ENCODE data around the gene CEP104. TPM values are rescaled to one million over a fixed set of nuclear protein-coding genes. Genes with fewer than 3 reads are reported as not detected.

Gene CEP104
- 10 to 100 TPM; 26.9 to 28.3 TPM for total RNA-seq

DNA sequence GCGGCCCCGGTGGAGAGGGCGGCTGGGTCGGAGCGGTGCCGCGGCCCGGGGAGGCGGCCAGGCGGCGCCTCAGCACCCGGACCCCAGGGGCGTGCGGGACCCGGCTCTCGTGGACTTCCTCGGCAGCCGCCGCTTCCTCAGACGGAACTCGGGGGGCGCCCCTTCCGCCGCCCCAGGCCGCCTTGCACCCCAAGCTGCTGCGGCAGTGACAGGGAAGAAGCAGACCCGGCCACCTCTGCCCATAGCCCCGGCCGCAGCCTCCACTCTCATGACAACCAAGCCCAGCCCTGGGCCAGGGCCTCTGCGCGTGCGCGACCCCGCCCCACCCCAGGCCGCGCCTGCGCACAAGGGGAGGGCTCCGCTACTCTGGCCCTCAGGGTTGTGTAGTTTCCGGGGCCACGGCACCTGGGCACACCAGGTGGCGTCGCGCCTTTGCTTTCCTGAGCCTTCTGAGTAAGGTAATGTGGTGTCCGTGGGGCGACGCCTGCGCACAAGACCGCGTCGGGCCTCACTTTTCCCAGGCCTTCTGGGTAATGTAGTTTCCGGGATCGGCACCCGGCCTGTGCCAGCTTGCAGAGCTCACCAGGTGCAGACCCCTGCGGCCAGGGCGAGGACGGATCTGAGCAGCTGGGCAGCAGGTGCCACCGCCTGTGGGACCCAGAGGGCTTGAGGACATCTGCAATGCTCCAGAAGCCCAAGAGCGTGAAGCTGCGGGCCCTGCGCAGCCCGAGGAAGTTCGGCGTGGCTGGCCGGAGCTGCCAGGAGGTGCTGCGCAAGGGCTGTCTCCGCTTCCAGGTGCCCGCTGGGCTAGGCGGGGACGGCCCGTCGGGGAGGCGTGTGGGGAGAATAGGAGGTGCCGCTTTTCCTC is at the start of gene CEP104, which contains the start of gene DFFB:
CEP104 (minus strand) TSS at position 289 of the 868 bp plus-strand sequence. CDS start 4,804 bp downstream, outside the sequence.
DFFB (plus strand) TSS at position 554 of the 868 bp plus-strand sequence; CDS start at position 682, 128 bp downstream.
- H3K36me3 Mint-ChIP-seq = peaks cover 0 to 5% of the 10 kb centered on the region in 2 donors
- peak within 1 kb of the TSS; percentile 93 to 95 for H3K27ac Mint-ChIP-seq
- peak; percentile 97 to 98 for ATAC-seq
- DNase-seq (ENCODE audit: low spot score in 2 of 2) = peak; percentile 98 to 99
- H3K9me3 Mint-ChIP-seq = no peaks in the 10 kb centered on the region

DNA sequence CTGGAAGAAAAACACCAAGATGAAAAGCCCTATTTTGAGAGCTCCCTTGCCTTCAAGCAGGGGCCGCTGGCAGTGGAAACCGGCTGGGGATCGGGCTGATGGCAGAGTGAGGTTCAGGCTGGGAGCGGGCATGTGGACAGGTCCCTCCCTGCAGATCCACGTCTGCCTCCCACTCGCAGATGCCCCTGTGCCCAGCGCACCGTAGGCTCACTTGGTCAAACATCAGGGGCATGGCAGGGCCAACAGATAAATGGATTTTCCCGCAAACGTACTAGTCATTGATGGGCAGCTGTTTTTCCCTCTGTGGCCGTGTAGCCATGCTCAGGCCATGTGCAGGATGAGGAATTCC is 49.6 kb upstream of the CEP104 start:
- no peaks in the 10 kb centered on the region for H3K9me3 Mint-ChIP-seq

DNA sequence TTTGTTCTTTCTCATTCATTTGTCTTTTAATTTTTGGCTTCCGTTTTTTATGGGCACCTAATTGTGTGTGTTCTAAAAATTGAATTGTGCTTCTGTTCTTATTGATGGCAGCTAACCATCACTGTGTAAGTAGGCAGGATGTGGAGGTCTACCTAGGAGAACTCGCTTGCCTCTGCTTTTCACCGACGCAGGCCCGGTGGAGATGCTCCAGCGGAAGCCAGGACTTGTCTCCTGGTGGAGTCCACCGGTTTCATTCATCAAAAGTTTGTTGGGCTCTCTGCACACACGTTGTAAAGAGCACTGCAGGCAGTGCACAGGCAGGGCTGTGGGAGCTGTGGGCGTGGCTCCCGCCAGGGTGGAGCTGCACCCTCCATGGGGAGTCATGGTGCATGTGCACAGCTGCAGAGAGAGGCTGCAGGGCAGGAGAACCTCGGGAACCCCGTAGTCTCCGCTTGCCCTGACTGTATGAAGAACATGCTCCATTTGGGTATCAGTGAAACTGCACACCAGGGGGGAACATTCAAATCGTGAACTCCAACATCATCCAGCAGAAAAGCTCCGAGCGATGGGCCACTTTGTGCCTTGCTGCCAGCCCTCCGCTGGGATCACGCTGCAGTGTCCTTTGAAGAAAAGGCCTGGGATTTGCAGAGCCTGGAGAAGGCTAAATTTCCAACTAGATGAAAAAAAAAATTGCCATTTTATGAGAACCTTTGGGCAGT is 49.1 kb upstream of the CEP104 start:
- DNase-seq (ENCODE audit: low spot score in 2 of 2) (peak in 1 of 2 donors; percentile 37), ATAC-seq (no peak)
- Mint-ChIP-seq H3K36me3 (no peaks in the 10 kb centered on the region), H3K27ac (peak overlapping the region in 1 of 2 donors; percentile 44), H3K9me3 (no peaks in the 10 kb centered on the region)

More for the DNA sequence above, 49.6 kb upstream of the CEP104 start:
- Mint-ChIP-seq H3K36me3 (no peaks in the 10 kb centered on the region), H3K27ac (no peak overlapping the region)
- ATAC-seq (no peak), DNase-seq (ENCODE audit: low spot score in 2 of 2) (peak in 1 of 2 donors; percentile 47)

DNA sequence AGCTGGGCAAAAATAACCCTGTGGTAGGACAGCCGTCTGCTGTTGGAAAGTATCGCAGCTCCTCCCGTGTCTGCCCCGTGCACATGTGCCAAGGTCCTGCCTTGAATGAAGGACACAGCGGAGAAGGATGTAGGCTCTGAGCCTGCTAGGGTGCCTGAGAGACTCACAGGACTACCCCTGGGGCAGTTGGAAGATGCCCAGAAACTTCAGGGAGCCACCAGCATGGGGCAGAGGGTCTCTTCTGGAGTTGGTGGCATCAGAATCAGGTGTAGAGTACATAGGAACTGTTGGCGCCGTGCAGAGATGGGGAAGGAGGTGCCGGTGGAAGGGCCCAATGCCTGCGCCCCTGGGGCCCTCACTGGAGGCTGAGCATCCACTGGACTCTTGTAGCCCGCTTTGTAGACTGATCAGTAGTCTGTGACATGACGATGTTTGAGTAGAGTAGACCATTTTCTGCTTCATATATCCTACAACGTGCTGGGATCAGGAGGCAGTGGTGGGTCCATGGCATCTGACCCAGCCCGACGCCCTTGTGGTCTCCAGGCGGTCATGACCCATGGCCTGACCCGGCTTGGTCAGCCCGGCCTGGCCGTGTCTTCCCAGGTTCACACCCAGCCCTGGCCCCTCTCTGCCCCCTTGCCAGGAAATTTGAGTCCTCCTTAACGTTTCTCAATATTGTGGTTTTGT is 48.4 kb upstream of the CEP104 start:
- H3K27ac Mint-ChIP-seq = no peak overlapping the region

DNA sequence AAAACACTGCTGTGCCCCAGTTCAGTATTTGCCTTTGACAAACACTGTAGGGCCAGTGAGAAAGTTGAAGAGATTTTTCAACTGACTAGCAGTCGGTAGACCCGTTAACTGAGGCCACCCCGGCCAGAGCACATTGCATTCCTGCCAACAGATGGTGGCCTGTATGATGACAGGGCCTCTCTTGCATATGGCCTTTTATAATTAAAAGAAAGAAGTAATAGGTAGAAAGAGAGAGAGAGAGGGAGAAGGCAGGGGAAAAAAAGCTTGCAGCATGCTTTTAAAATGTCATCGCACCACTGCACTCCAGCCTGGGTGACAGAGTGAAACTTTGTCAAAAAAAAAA is 47.8 kb upstream of the CEP104 start:
- DNase-seq (ENCODE audit: low spot score in 2 of 2) (no peak), ATAC-seq (no peak)
- H3K27ac Mint-ChIP-seq = no peak overlapping the region
- H3K9me3 Mint-ChIP-seq = no peaks in the 10 kb centered on the region
- no peaks in the 10 kb centered on the region for H3K36me3 Mint-ChIP-seq

More for the DNA sequence above, 48.4 kb upstream of the CEP104 start:
- no peaks in the 10 kb centered on the region for H3K36me3 Mint-ChIP-seq
- no peaks in the 10 kb centered on the region for H3K9me3 Mint-ChIP-seq
- peak in 1 of 2 donors; percentile 31 for DNase-seq (ENCODE audit: low spot score in 2 of 2)
- ATAC-seq = no peak

DNA sequence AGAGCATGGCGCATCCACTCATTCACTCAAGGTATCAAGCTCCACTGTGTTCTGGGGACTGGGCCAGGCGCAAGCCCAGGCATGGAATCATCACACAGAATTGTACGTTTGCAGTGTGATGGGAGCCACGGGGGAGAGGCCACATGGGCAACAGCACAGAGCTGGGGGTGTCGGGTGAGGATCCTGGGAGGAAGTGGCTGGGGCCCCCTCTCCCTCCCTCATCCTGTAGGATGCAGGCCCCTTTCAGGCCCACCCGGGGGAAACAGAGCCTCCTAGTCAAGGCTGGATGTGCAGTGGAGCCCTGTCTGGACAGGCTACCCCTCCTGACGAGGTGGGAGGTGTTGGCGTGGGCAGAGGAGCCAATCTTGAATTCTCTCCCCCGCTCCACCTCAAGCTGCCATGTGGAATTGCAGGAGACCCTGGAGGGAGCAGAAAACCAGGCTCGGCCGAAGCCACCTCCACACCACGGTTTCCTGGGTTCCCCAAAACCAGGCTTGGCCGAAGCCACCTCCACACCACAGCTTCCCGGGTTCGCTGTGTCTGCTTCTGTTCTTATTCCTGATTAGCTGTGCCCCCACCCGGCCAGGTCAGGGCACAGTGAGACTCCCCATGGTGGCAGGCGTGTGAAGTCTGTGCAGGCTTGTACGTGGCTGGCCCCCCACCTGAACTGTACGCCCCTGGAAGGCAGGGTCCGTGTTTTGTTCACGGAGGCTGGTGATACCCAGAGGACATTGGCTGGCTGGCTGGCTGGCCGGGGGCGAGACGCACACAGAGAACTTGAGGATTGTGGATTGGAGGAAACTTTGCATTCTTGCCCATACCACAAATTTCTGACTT is 47.2 kb upstream of the CEP104 start:
- DNase-seq (ENCODE audit: low spot score in 2 of 2) = peak in 1 of 2 donors; percentile 45
- no peaks in the 10 kb centered on the region for H3K36me3 Mint-ChIP-seq
- H3K27ac Mint-ChIP-seq = no peak overlapping the region
- no peaks in the 10 kb centered on the region for H3K9me3 Mint-ChIP-seq
- ATAC-seq = no peak

DNA sequence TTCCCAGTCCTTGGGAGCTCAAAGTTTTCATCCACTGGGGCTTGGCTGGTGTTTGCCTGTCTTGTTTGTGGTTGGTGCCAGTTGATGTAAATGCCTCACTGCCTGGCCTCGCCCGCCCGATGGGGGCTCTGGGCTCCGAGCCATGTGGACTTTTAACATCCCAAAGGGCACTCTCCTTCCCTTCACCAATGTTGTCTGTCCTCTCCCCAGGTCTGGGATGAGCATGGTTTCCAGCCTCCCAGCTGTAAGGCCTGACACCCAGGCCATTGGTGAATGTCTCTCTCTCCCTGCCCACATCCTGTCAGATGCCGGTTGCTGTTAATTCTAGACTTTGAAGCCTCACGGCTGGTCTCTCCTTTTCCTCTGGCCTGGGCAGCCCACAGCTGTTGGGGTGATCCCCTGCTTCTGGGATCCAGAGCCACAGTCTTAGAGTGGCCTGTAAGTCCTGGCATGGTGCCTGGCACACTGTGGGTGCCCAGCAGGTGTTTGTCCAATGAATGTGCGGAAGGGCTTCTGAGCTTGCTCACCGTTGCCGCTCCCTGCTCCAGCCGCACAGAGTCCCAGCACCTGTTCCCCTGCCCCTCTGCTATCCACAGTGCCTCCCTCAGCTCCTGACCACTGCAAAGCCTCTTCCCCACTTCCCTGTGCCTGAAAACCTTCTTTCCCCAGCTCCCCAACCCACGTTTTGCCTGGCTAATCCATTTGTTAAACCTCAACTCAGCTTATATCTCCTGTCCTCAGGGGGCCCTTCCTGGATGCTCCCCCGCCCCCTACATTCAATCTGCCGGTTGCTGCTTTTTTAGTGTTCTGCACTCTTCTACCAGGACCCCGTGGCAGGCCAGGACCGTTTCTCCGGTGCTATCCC is 46.4 kb upstream of the CEP104 start:
- Mint-ChIP-seq H3K9me3 (no peaks in the 10 kb centered on the region), H3K36me3 (peaks cover 4 to 8% of the 10 kb centered on the region in 2 donors), H3K27ac (no peak overlapping the region)
- peak in 1 of 2 donors; percentile 47 for DNase-seq (ENCODE audit: low spot score in 2 of 2)
- ATAC-seq = no peak

DNA sequence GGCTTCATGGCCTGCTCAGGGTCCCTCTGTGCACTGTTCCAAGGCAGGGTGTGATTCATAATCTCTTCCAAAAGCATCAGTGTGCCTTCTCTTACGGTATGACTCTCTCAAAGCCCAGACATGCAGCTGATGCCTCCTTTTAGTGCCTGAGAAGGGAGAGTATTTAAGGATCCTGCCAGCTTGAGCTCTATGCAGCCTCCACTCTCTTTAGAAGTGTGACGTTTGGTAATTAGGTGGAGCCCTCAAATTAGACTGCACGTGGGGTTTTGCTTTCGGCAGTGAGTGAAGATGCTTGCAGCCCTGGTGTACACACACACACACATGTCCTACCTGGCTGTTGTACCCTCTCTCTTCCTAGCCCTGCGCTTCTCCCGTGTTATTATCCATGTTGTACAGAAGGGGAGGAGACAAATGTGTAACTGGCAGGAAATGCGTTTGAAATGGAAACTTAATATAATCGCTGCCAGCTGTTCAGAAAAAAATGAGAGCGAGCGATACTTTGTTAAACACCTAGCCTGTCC is 45.6 kb upstream of the CEP104 start:
- Mint-ChIP-seq H3K36me3 (peaks cover 11 to 15% of the 10 kb centered on the region in 2 donors), H3K27ac (peak overlapping the region in 1 of 2 donors; percentile 82), H3K9me3 (no peaks in the 10 kb centered on the region)
- ATAC-seq (peak in 1 of 2 donors; percentile 20), DNase-seq (ENCODE audit: low spot score in 2 of 2) (peak; percentile 26 to 31)

DNA sequence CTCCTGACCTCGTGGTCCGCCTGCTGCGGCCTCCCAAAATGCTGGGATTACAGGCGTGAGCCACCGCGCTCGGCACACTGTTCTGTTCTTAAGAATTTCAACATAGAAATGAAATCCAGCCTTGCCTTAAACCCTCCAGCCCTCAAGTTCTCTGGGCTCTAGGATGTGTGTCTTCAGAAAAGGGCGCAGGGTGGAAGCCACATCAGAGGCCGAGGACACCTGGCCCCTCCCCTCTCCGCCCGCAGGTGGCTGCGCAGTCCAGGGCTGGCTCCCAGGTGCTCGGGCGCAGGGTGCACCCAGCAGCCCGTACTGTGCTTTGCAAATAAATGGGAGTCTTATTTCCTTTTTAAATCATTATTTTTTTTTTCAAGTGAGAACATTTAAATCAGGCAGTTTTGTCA is 45.1 kb upstream of the CEP104 start:
- Mint-ChIP-seq H3K9me3 (peaks cover 3 to 4% of the 10 kb centered on the region in 2 donors), H3K36me3 (peaks cover 15 to 21% of the 10 kb centered on the region in 2 donors), H3K27ac (peak overlapping the region in 1 of 2 donors; percentile 29)
- ATAC-seq (no peak), DNase-seq (ENCODE audit: low spot score in 2 of 2) (peak; percentile 23 to 53)

DNA sequence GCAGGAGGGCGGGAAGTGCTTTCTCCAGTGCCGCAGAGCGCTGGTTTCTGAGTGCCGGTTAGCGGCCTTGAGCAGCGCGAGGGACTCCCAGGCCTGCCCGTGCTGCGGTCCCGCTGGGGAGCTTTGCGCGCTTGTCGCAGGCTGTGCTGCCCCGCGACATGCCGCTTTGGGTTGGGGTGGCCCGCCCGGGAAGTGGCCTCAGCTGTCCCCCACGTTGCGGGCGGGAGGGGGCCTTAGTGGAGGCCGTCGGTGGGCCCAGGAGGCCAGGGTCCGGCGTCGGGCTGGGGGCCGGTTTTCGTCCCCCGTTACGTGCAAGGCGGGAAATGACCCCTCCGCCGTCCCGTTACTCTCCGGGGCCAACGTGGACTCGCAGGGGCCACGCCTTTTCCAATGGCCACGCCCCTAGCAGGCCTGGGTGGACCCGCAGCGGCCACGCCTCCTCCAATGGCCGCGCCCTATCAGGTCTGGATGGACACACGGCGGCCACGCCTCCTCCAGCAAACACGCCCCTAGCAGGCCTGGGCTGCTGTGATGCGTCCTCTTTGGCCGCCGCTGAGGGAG is 44.0 kb upstream of the CEP104 start:
- Mint-ChIP-seq H3K27ac (peak overlapping the region; percentile 96 to 97), H3K9me3 (peaks cover 4 to 5% of the 10 kb centered on the region in 2 donors), H3K36me3 (peaks cover 23 to 28% of the 10 kb centered on the region in 2 donors)
- ATAC-seq (peak; percentile 62 to 77), DNase-seq (ENCODE audit: low spot score in 2 of 2) (peak; percentile 94 to 96)

DNA sequence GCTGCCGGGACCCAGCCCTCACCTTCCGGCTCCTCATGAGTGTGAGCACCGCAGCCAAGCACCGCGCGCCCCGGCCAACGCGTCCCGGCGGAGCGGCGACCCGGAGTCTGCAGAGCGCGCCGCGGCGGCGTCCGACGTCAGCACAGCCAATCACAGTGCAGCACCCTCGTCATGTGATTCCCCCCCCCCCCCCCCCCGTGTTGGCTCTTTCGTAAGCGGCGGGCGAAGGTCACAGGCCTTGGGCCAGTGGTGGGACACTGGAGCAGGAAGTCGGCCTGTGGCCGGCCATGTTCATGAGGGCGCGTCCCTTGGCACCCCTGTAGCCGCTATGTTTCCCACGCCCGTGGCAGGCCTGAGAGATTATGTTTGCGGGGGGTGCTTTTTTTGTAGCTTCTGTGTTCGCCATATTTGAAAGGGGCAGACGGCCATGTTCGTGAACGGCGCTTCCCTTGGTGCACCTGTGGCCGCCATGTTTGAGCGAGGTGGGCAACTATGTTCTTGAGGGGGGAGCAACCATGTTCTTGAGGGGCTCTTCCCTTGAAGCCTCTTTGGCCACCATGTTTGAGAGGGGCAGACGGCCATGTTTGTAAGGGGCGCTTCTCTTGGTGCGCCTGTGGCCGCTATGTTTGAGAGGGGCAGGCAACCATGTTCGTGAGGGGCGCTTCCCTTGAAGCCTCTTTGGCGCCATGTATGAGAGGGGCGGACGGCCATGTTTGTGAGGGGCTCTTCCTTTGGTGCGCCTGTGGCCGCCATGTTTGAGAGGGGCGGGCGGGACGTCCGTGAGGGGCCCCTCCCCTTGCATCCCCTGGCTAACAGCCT is 43.3 kb upstream of the CEP104 start, which contains the start of gene C1orf174:
C1orf174 (minus strand) TSS at position 123 of the 819 bp plus-strand sequence; CDS start at position 37, 86 bp downstream.
- peak; percentile 87 to 90 for DNase-seq (ENCODE audit: low spot score in 2 of 2)
- H3K27ac Mint-ChIP-seq = peak within 1 kb of the TSS; percentile 96 to 97
- peaks cover 4 to 5% of the 10 kb centered on the region in 2 donors for H3K9me3 Mint-ChIP-seq
- H3K36me3 Mint-ChIP-seq = peaks cover 26 to 28% of the 10 kb centered on the region in 2 donors
- peak; percentile 71 to 77 for ATAC-seq

DNA sequence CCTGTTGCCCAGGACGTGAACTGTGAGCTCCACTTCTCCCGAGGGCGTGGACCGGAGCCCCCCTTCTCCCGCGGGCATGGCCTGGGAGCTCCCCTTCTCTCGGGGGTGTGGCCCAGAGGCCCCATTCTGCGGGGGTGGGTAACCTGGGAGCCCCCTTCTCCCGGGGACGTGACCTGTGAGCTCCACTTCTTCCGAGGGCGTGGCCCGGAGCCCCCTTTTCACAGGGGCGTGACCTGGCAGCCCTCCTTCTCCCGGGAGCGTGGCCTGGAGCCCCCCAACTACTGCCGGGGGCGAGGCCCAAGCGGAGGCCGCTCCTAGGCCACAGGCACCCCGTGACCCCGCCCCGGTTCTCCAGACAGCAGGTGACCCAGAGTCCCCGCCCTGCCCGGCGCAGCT is 42.7 kb upstream of the CEP104 start:
- Mint-ChIP-seq H3K27ac (peak overlapping the region; percentile 9 to 97), H3K9me3 (peaks cover 4 to 5% of the 10 kb centered on the region in 2 donors), H3K36me3 (peaks cover 26 to 28% of the 10 kb centered on the region in 2 donors)
- ATAC-seq (no peak), DNase-seq (ENCODE audit: low spot score in 2 of 2) (peak in 1 of 2 donors; percentile 66)

DNA sequence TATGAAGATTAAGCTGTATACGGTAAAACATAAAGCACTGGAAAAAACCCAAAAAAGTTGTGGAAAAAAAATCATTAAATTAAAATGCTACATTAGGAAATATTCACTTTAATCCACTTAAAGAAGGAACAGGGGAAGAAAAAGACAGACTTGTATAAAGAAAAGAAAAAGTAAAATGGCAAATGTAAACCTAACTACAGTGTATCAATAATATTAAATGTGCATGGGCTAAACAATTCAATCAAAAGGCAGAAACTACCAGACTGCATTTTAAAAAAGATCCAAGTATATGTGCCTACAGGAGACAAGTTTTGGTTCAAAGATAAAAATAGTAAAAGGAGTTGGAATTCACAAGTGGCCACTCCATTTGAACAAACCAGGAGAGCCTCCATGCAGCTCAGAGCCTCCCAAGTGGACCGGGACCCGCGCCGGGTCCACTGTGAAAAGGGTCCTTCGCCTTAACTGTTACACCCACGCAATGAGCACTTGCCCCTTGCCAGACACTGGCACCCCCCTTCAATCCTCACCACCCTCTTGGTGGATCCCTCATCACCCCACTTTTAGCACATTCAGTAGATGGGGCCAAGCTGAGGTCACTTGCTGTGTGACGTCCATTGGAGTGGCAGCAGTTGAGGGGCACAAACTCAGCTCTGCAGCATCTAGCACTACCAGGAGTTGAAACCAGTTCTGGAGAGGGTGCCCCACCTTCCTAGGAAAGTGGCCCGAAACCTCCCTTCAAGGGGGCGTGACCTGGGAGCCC is 42.2 kb upstream of the CEP104 start:
- H3K9me3 Mint-ChIP-seq = peaks cover 4 to 5% of the 10 kb centered on the region in 2 donors

More for the DNA sequence above, 42.2 kb upstream of the CEP104 start:
- DNase-seq (ENCODE audit: low spot score in 2 of 2) (peak in 1 of 2 donors; percentile 33), ATAC-seq (no peak)
- H3K36me3 Mint-ChIP-seq = peaks cover 26 to 28% of the 10 kb centered on the region in 2 donors
- H3K27ac Mint-ChIP-seq = peak overlapping the region; percentile 95 to 97

All from activated naive CD4-positive, alpha-beta T cell treated with anti-CD3 and anti-CD28 coated beads, Interleukin-2, amount 50 U/mL, for 72 hours (primary cell).